ENCODE measurements around the gene BLM.

BLM gene

DNA sequence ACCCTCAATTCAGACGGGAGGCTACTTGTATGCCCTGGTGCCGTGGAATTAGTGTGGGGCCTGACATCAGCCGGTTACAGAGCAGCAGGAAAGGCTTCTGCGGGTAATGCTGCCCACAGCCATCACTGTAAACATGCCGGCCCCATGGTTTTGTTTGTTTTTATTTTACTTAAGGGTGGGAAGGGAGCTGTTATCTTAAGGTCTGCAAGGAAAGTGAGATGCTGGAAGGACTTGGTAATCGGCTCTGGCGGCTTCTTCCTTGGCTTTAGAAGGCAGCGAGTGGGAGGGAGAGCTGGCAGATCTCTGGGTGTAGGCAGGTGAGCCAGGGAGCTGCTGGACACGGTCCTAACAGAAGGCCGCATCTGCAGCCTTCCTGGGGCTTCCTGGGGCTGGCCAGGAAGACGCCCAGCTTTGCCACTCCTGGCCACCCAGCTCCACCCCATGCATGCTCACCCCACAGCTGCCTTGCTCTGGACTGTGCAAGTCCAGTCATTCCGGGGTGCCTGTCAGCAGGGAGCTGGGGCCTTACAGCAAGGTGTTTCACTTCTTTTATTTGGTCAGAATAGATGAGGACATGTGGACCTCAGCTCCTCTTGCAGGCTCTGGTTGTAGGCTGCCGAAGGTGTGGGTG is 97.2 kb downstream of the BLM start:
- TF ChIP-seq CTCF (IDR thresholded peaks at IDR 0.05; ENCODE audit: insufficient read depth, missing control alignments): no peak
- DNase-seq (ENCODE audit: insufficient read length, low spot score): no peak
- no peak for FAIRE-seq

GRCh38 chr15:90816401-90817116 is 99.4 kb downstream of the BLM start:
- DNase-seq (ENCODE audit: insufficient read length, low spot score) (no peak), FAIRE-seq (no peak)
- TF ChIP-seq CTCF (IDR thresholded peaks at IDR 0.05; ENCODE audit: insufficient read depth, missing control alignments): no peak

DNA sequence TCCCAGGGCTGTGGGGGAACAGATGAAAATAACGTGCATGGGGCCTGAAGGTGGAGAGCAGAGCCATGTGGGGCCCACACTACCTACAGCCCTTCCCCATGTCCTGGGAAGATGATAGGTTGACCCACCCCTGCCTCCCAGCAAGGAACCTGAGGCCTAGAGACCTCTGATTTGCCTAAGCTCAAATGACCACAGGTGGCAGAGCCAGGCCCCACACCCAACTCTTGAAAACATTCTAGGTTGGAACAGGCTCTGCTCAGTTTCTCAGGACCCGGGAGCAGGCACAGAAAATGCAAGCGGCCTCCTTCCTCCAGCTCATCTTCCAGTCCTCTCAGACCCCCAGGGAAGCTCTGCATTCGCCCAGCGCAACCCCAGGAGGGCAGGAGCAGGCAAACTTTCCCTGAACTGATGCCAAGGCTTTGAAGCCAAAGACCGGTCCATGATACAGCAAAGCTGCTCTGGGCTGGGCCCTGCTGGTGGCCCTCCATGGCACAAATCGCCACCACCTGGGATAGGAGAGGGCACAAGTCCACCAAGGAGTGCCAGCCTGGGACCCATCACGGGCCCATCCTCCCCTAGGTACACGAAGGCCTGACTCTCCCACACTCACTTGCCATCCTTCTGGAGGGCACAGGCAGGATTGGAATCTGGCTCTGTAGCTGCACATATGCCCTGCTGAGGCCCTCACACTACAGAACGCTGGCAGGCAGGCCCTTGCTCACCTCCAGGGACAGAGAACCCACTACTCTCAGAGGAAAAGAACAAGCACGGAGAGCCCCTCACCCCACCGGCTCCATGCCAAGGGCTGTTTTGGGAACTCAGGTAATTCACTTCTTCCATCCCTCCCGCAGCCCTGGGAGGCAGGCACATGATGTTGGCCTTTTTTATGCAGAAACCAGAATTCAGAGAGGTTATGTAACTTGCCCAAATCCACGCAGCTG is 100.2 kb downstream of the BLM start:
- FAIRE-seq: no peak
- no peak for DNase-seq (ENCODE audit: insufficient read length, low spot score)
- TF ChIP-seq CTCF (IDR thresholded peaks at IDR 0.05; ENCODE audit: insufficient read depth, missing control alignments): no peak

GRCh38 chr15:90818251-90819210 is 101.4 kb downstream of the BLM start:
- DNase-seq (ENCODE audit: insufficient read length, low spot score) (peak; percentile 74), FAIRE-seq (no peak)
- peak; percentile 23 for TF ChIP-seq CTCF (IDR thresholded peaks at IDR 0.05; ENCODE audit: insufficient read depth, missing control alignments)

GRCh38 chr15:90819390-90819789 is 102.2 kb downstream of the BLM start:
- no peak for TF ChIP-seq CTCF (IDR thresholded peaks at IDR 0.05; ENCODE audit: insufficient read depth, missing control alignments)
- FAIRE-seq (no peak), DNase-seq (ENCODE audit: insufficient read length, low spot score) (no peak)

- DNase-seq (ENCODE audit: insufficient read length, low spot score) (no peak), FAIRE-seq (no peak)
- TF ChIP-seq CTCF (IDR thresholded peaks at IDR 0.05; ENCODE audit: insufficient read depth, missing control alignments): no peak
Measured at GRCh38 chr15:90819850-90820249, 102.7 kb downstream of the BLM start.
